Ascending aorta (tissue), 2 donors: ENCODE data around the gene SEMA4B. TPM values are rescaled to one million over a fixed set of nuclear protein-coding genes. Genes with fewer than 3 reads are reported as not detected.
A peak's percentile ranks its signal among the peaks of the same experiment; 100 is the strongest.

ENCODE experiments used
- DNase-seq, 2 donors: peaks; one replicate each; pipeline ENCODE4 v3.0.0-alpha.2; 2019; ENCODE audit warnings: low spot score in 2 of 2
- H3K27ac ChIP-seq, 2 donors: fragments of 200-600 bp; sonication (generic); one replicate each; pipeline ENCODE4 v1.5.1; 2016 to 2017; ENCODE audit warnings: mild to moderate bottlenecking in 1 of 2
- H3K27me3 ChIP-seq: fragments of 200-600 bp; sonication (generic); one replicate; pipeline ENCODE4 v1.5.1; 2017
- H3K36me3 ChIP-seq, 2 donors: fragments of 200-600 bp; sonication (generic); one replicate each; pipeline ENCODE4 v1.5.1; 2016
- H3K4me1 ChIP-seq, 2 donors: fragments of 200-600 bp; sonication (generic); one replicate each; pipeline ENCODE4 v1.5.1; 2016 to 2017; ENCODE audit warnings: mild to moderate bottlenecking in 1 of 2
- H3K4me3 ChIP-seq, 2 donors: fragments of 200-600 bp; sonication (generic); one replicate each; pipeline ENCODE4 v1.5.1; 2016 to 2017; ENCODE audit warnings: mild to moderate bottlenecking in 1 of 2
- H3K9me3 ChIP-seq, 2 donors: fragments of 200-600 bp; sonication (generic); one replicate each; pipeline ENCODE4 v1.5.1; 2016
- CTCF ChIP-seq, 3 experiments: fragments of 200-600 bp in 2 of 3; fragments of 450-650 bp in 1 of 3; sonication (generic) in 2 of 3; IDR thresholded peaks; one replicate each; pipeline ENCODE4 v1.5.1; 2016 to 2019; ENCODE audit warnings: antibody characterized with exemption in 3 of 3, mild to moderate bottlenecking in 1 of 3, moderate library complexity in 1 of 3
- intact Hi-C: fragments of 100-400 bp; cut with DNase I; formaldehyde crosslinking; loops from one replicate; pipeline ENCODE4 v1.15.1; 2023
- total RNA-seq: library from RNA; depleted of rRNA; stranded (reverse); fragments of >200 nt; gene quantifications from one replicate; pipeline ENCODE4 v1.1.0, GENCODE V29; 2016

The SEMA4B gene
- total RNA-seq, 1 donor from 2014 or later, result 51.2 TPM

- intact Hi-C loops, result no loop called here
- Histone ChIP-seq H3K36me3 (no peaks in the 10 kb centered on the region), H3K27me3 (no peaks in the 10 kb centered on the region), H3K4me1 (no peaks in the 10 kb centered on the region), H3K9me3 (no peaks in the 10 kb centered on the region), H3K4me3 (no peak overlapping the region), H3K27ac (no peak overlapping the region)
- no peak for TF ChIP-seq CTCF (IDR thresholded peaks at IDR 0.05)
- no peak for DNase-seq
Observed at GRCh38 chr15:90213818-90214204, 12.7 kb downstream of the SEMA4B start.

DNA sequence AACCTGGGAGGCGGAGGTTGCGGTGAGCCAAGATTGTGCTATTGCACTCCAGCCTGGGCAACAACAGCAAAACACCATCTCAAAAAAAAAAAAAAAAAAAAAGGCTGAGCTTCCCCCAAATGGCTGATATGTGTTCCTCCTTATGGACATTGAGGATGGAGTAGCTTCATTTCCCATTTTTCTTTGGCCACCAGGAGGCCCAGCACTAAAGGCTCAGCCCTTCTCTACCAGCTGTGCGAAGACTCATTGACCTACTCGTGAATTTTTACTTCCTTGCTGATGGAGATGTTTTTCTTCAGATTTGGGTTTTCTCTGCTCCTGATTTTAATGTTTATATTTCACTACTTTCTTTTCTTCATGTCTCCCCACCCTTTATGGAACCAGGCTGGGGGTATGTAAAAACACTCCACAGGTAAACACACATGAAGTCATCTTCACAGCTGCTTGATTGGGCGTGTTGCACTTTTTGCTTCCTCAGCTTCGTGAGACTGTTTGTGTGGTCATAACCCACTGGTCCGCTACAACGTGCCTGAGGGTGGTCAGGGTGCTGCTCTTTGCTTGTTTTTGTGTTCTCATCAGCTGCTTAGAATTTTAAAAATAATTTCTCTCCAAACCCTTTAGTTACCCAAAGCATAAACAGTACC is 13.5 kb downstream of the SEMA4B start:
- intact Hi-C loops, result no loop called here
- no peak overlapping the region for H3K4me3 ChIP-seq
- H3K4me1 ChIP-seq, result no peaks in the 10 kb centered on the region
- TF ChIP-seq CTCF (IDR thresholded peaks at IDR 0.05), result no peak
- no peak overlapping the region for H3K27ac ChIP-seq
- no peak for DNase-seq
- no peaks in the 10 kb centered on the region for H3K27me3 ChIP-seq
- no peaks in the 10 kb centered on the region for H3K9me3 ChIP-seq
- H3K36me3 ChIP-seq, result no peaks in the 10 kb centered on the region

- H3K9me3 ChIP-seq, result no peaks in the 10 kb centered on the region
- no peak overlapping the region for H3K27ac ChIP-seq
- H3K4me1 ChIP-seq, result peaks cover 4 to 5% of the 10 kb centered on the region in 2 donors
- DNase-seq, result no peak
- no peak for TF ChIP-seq CTCF (IDR thresholded peaks at IDR 0.05)
- intact Hi-C loops, result no loop called here
- H3K4me3 ChIP-seq, result no peak overlapping the region
- no peaks in the 10 kb centered on the region for H3K36me3 ChIP-seq
- no peaks in the 10 kb centered on the region for H3K27me3 ChIP-seq
Observed at GRCh38 chr15:90217671-90218394, 16.7 kb downstream of the SEMA4B start.

GRCh38 chr15:90219421-90220141 is 18.5 kb downstream of the SEMA4B start:
- no peak overlapping the region for H3K27ac ChIP-seq
- TF ChIP-seq CTCF (IDR thresholded peaks at IDR 0.05), result peak; percentile 48 to 58 (median 57)
- DNase-seq, result no peak
- peaks cover 13% of the 10 kb centered on the region in 2 donors for H3K36me3 ChIP-seq
- no peaks in the 10 kb centered on the region for H3K27me3 ChIP-seq
- intact Hi-C loops, result loop anchor here (10.0 kb wide), 1 partner anchor 455 kb away; no protein-coding TSS in a partner anchor
- no peak overlapping the region for H3K4me3 ChIP-seq
- no peaks in the 10 kb centered on the region for H3K9me3 ChIP-seq
- peaks cover 4 to 5% of the 10 kb centered on the region in 2 donors for H3K4me1 ChIP-seq

DNA sequence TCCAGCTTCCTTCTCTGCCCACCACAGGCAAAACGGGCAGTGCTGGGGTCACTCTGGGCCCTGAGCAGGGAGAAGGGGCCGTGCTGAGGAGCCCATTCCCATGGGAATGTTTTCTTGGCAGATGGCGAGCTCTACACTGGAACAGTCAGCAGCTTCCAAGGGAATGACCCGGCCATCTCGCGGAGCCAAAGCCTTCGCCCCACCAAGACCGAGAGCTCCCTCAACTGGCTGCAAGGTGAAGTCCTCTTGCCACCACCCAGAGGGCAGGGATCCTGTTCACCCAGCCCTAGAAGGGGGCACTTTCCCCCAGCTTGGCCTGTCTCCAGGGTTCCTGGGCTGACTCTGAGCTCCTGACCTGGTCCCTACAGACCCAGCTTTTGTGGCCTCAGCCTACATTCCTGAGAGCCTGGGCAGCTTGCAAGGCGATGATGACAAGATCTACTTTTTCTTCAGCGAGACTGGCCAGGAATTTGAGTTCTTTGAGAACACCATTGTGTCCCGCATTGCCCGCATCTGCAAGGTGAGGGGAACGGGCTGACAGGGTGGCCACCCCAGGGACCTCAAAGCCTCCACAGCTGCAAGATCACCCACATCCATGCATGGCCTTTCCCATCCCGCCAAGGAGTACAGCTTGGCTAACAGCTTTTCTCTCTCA is 20.2 kb downstream of the SEMA4B start:
- DNase-seq, result peak; percentile 42 to 88
- intact Hi-C loops, result loop anchor here (10.0 kb wide), 1 partner anchor 457 kb away; no protein-coding TSS in a partner anchor
- Histone ChIP-seq H3K27me3 (no peaks in the 10 kb centered on the region), H3K4me3 (no peak overlapping the region), H3K27ac (peak overlapping the region in 1 of 2 donors; percentile 35), H3K9me3 (no peaks in the 10 kb centered on the region), H3K4me1 (peaks cover 4 to 5% of the 10 kb centered on the region in 2 donors), H3K36me3 (peaks cover 24 to 29% of the 10 kb centered on the region in 2 donors)
- TF ChIP-seq CTCF (IDR thresholded peaks at IDR 0.05), result peak; percentile 74 to 92 (median 80)
